ENCODE results near the gene RRP8. TPM values are rescaled to one million over a fixed set of nuclear protein-coding genes. Genes with fewer than 3 reads are reported as not detected.

Gene RRP8
- total RNA-seq, 2 donors from 2014 or later, result 5.4 to 8.9 TPM

DNA sequence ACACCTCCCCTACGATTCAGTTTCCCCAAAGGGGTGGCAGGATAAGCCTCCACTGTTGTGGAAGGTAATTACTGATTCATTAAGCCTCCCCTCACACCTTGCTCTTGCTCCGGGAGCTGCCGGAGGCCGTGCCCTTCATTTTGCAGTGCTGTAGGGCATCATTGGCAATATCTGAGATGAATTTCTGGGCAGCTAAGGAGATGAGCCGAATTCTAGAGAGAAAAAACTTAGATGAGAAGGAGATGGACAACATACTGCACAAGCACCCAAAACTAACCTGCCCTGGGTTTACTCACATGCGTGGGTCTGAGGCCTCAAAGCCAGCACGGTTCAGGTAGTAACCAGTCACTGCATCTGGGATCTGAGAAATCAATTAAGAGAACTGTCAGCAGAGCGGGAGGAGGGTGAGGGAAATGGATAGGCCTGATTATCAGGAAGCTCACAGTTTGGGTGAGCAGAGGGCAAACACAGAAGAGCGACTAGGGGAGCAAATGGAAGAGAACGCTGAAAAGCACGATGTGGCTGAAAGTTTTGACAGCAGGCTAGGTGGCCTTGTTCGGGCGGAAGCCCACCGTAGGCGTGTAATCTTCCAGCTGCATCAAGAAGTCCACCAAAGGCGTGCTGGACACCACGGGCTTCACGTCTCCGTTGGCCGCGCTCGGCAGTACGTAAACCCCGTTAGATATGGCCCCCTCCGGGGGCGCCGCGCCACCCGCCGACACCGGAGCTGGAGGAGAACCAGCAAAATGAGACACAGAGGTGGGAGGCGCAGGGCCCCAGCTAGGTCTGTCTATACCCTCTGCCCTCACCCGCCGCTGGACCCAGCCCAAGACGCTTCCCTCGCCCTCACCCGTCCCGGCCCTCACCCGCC, 7.9 kb upstream of the RRP8 start:
- no peaks in the 10 kb centered on the region for H3K9me3 ChIP-seq
- H3K27ac ChIP-seq, result peak overlapping the region; percentile 97 to 99 (median 99)
- H3K4me3 ChIP-seq, result peak overlapping the region; percentile 47 to 49
- intact Hi-C loops (cut with DNase I), result no loop called here
- ATAC-seq (peak; percentile 2), DNase-seq (peak; percentile 34 to 59 (median 42))
- no peaks in the 10 kb centered on the region for H3K27me3 ChIP-seq
- H3K36me3 ChIP-seq (replicated peaks in 1 of 2; ENCODE audit: insufficient read depth in 1 of 2, low read depth in 2 of 2), result peaks cover 0 to 23% of the 10 kb centered on the region in 2 donors
- H3K4me1 ChIP-seq, result peaks cover 39% of the 10 kb centered on the region
- WGBS, 2 donors, result 6 to 10% methylated on average over 33 to 38 of the region's 39 CpGs
- TF ChIP-seq POLR2A (IDR thresholded peaks at IDR 0.05) (peak in 2 of 3 donors; percentile 4 to 9), CTCF (IDR thresholded peaks at IDR 0.05) (no peak)

DNA sequence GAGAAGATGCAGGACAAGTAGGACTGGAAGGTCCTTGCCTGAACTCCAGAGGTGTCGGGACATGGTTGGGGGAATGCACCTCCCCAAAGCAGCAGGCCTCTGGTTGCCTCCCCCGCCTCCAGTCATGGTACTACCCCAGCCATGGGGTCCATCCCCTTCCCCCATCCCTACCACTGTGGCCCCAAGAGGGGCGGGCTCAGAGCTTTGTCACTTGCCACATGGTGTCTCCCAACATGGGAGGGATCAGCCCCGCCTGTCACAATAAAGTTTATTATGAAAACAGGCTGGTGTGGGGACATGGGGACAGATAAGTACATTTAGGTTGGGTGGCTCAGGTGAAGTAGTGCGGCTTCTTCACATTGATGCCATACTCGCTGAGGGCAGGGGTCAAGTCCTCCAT, 7.2 kb upstream of the RRP8 start:
- no peak overlapping the region for H3K4me3 ChIP-seq
- H3K36me3 ChIP-seq (replicated peaks in 1 of 2; ENCODE audit: insufficient read depth in 1 of 2, low read depth in 2 of 2), result peaks cover 0 to 23% of the 10 kb centered on the region in 2 donors
- no peak for ATAC-seq
- no peaks in the 10 kb centered on the region for H3K9me3 ChIP-seq
- no peak for DNase-seq
- intact Hi-C loops (cut with DNase I), result no loop called here
- WGBS, 2 donors, result 79 to 96% methylated on average over 5 to 6 of the region's 6 CpGs
- peak overlapping the region in 3 of 4 donors; percentile 20 to 99 (median 97) for H3K27ac ChIP-seq
- H3K4me1 ChIP-seq, result peaks cover 46% of the 10 kb centered on the region
- TF ChIP-seq CTCF (IDR thresholded peaks at IDR 0.05) (no peak), POLR2A (IDR thresholded peaks at IDR 0.05) (no peak)
- no peaks in the 10 kb centered on the region for H3K27me3 ChIP-seq

GRCh38 chr11:6609502-6610015, 6.1 kb upstream of the RRP8 start:
- Histone ChIP-seq H3K4me3 (no peak overlapping the region), H3K27me3 (no peaks in the 10 kb centered on the region), H3K36me3 (replicated peaks in 1 of 2; ENCODE audit: insufficient read depth in 1 of 2, low read depth in 2 of 2) (peaks cover 0 to 20% of the 10 kb centered on the region in 2 donors), H3K9me3 (no peaks in the 10 kb centered on the region), H3K27ac (peak overlapping the region in 3 of 4 donors; percentile 3 to 97 (median 5)), H3K4me1 (peaks cover 55% of the 10 kb centered on the region)
- WGBS, 2 donors, result 70 to 79% methylated on average over 8 of the region's 8 CpGs
- DNase-seq (no peak), ATAC-seq (no peak)
- TF ChIP-seq CTCF (IDR thresholded peaks at IDR 0.05) (no peak), POLR2A (IDR thresholded peaks at IDR 0.05) (no peak)
- intact Hi-C loops (cut with DNase I), result loop anchor here (10.0 kb wide), 1 partner anchor 125 kb away; the partner anchor contains the start of genes ARFIP2 and TIMM10B

DNA sequence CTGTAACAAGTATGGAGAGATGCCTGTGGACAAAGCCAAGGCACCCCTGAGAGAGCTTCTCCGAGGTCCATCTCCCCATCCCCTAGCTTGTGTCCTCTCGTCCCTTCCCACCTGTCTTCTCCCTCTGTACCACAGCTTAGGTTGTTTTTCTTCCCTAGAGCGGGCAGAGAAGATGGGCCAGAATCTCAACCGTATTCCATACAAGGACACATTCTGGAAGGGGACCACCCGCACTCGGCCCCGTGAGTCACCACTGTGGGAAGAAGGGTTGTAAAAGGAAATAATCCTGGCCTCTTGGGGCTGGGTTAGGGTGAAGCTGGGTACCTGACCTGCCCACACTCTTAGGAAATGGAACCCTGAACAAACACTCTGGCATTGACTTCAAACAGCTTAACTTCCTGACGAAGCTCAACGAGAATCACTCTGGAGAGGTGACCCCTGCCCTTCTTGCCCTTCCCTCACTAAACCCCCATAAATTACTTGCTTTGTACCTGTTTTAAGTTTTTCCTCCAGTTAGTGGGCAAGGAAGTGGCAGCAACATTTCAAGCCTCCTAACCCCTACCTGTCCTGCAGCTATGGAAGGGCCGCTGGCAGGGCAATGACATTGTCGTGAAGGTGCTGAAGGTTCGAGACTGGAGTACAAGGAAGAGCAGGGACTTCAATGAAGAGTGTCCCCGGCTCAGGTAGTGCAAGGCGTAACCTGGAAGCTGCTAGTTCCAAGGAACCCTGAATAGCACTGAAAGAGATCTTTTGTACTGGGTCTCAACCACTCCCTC, 5.5 kb upstream of the RRP8 start:
- H3K27ac ChIP-seq, result peak overlapping the region in 3 of 4 donors; percentile 3 to 97 (median 96)
- H3K4me3 ChIP-seq, result no peak overlapping the region
- 85 to 90% methylated on average over 14 of the region's 14 CpGs for WGBS, 2 donors
- peaks cover 55% of the 10 kb centered on the region for H3K4me1 ChIP-seq
- H3K9me3 ChIP-seq, result no peaks in the 10 kb centered on the region
- intact Hi-C loops (cut with DNase I), result loop anchor here (10.0 kb wide), 1 partner anchor 124 kb away; the partner anchor contains the start of genes ARFIP2 and TIMM10B
- DNase-seq, result no peak
- no peak for TF ChIP-seq CTCF (IDR thresholded peaks at IDR 0.05)
- H3K27me3 ChIP-seq, result no peaks in the 10 kb centered on the region
- peaks cover 0 to 20% of the 10 kb centered on the region in 2 donors for H3K36me3 ChIP-seq (replicated peaks in 1 of 2; ENCODE audit: insufficient read depth in 1 of 2, low read depth in 2 of 2)
- ATAC-seq, result no peak
